ENCODE measurements around the gene FLT3LG. TPM values are rescaled to one million over a fixed set of nuclear protein-coding genes. Genes with fewer than 3 reads are reported as not detected.

Gene FLT3LG
- total RNA-seq, 6 experiments from 2014 or later: 0.80 to 4.4 (median 2.3) TPM

- Histone ChIP-seq H3K36me3 (no peaks in the 10 kb centered on the region), H3K27me3 (no peaks in the 10 kb centered on the region), H3K27ac (no peak overlapping the region), H3K4me1 (peaks cover 0 to 5% (median 0%) of the 10 kb centered on the region in 4 donors), H3K9me3 (no peaks in the 10 kb centered on the region), H3K4me3 (no peak overlapping the region)
- ATAC-seq (no peak), DNase-seq (no peak)
- WGBS (ENCODE audit: insufficient coverage, low coverage, low lambda C conversion rate, missing lambda C conversion rate): 56% methylated on average over 13 of the region's 15 CpGs
- no peak for TF ChIP-seq CTCF (IDR thresholded peaks at IDR 0.05)
- TF ChIP-seq POLR2A (IDR thresholded peaks at IDR 0.05): no peak
- intact Hi-C loops (cut with DNase I): no loop called here
These were observed 1.3 kb downstream of the FLT3LG start for GRCh38 chr19:49475191-49475917.

- TF ChIP-seq POLR2A (IDR thresholded peaks at IDR 0.05) (no peak), CTCF (IDR thresholded peaks at IDR 0.05) (no peak)
- 74% methylated on average over 6 of the region's 27 CpGs for WGBS (ENCODE audit: insufficient coverage, low coverage, low lambda C conversion rate, missing lambda C conversion rate)
- no peak for ATAC-seq
These were observed 2.2 kb downstream of the FLT3LG start for GRCh38 chr19:49475995-49476880.

GRCh38 chr19:49479975-49480628, 6.1 kb downstream of the FLT3LG start:
- H3K4me1 ChIP-seq: no peaks in the 10 kb centered on the region
- TF ChIP-seq POLR2A (IDR thresholded peaks at IDR 0.05) (no peak), CTCF (IDR thresholded peaks at IDR 0.05) (no peak)
- no peaks in the 10 kb centered on the region for H3K9me3 ChIP-seq
- DNase-seq (no peak), ATAC-seq (peak in 1 of 4 donors; percentile 28)
- WGBS (ENCODE audit: insufficient coverage, low coverage, low lambda C conversion rate, missing lambda C conversion rate): 90% methylated on average over 4 of the region's 14 CpGs
- no peak overlapping the region for H3K4me3 ChIP-seq
- intact Hi-C loops (cut with DNase I): no loop called here
- no peaks in the 10 kb centered on the region for H3K36me3 ChIP-seq
- no peaks in the 10 kb centered on the region for H3K27me3 ChIP-seq
- H3K27ac ChIP-seq: no peak overlapping the region

More at GRCh38 chr19:49475995-49476880, 2.2 kb downstream of the FLT3LG start:
- intact Hi-C loops (cut with DNase I): no loop called here
- Histone ChIP-seq H3K4me3 (no peak overlapping the region), H3K27me3 (no peaks in the 10 kb centered on the region), H3K9me3 (no peaks in the 10 kb centered on the region), H3K4me1 (peaks cover 0 to 5% (median 0%) of the 10 kb centered on the region in 4 donors), H3K36me3 (no peaks in the 10 kb centered on the region), H3K27ac (no peak overlapping the region)
- no peak for DNase-seq

GRCh38 chr19:49481020-49481683, 7.1 kb downstream of the FLT3LG start:
- no peak overlapping the region for H3K27ac ChIP-seq
- no peaks in the 10 kb centered on the region for H3K27me3 ChIP-seq
- H3K36me3 ChIP-seq: no peaks in the 10 kb centered on the region
- DNase-seq: no peak
- ATAC-seq: peak in 1 of 4 donors; percentile 23
- H3K9me3 ChIP-seq: no peaks in the 10 kb centered on the region
- H3K4me1 ChIP-seq: no peaks in the 10 kb centered on the region
- TF ChIP-seq POLR2A (IDR thresholded peaks at IDR 0.05) (no peak), CTCF (IDR thresholded peaks at IDR 0.05) (no peak)
- WGBS (ENCODE audit: insufficient coverage, low coverage, low lambda C conversion rate, missing lambda C conversion rate): 93% methylated on average over 2 of the region's 7 CpGs
- intact Hi-C loops (cut with DNase I): no loop called here
- no peak overlapping the region for H3K4me3 ChIP-seq
